ENCODE data around the gene TIMM8A. TPM values are rescaled to one million over a fixed set of nuclear protein-coding genes. Genes with fewer than 3 reads are reported as not detected.
A peak's percentile ranks its signal among the peaks of the same experiment; 100 is the strongest.

Gene TIMM8A
- total RNA-seq, 1 donor from 2014 or later: 16.7 TPM

DNA sequence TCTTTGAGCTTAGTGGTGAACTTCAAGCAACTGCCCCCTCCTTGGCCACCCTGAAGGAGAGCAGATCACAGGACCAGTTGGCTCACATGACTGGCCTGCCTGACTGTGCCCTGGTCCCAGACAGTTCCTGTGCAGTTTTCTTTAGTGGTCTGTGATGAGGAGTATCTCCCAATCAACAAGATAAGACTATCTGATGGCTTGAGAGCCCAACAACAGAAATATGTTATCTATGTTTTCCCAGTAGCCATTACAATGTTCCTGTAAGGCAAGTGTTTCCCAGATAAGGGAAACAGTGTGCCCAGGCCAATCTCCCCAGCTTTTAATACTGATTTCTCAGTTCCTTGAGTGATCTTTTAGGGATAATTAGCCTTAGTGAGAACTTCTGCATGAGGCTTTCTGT, 14.2 kb upstream of the TIMM8A start:
- no peak overlapping the region for H3K27ac ChIP-seq (ENCODE audit: low read depth, low read length)
- H3K36me3 Mint-ChIP-seq (ENCODE audit: low read depth, unreplicated experiment): no peaks in the 10 kb centered on the region
- no peaks in the 10 kb centered on the region for H4K20me1 ChIP-seq (ENCODE audit: insufficient read depth, low read length)
- no peak overlapping the region for H3K27ac Mint-ChIP-seq (ENCODE audit: unreplicated experiment)
- H3K4me1 ChIP-seq (ENCODE audit: insufficient read depth, low read length): no peaks in the 10 kb centered on the region
- no peaks in the 10 kb centered on the region for H3K27me3 ChIP-seq (ENCODE audit: insufficient read depth, low read length)
- TF ChIP-seq, protein P1, sequence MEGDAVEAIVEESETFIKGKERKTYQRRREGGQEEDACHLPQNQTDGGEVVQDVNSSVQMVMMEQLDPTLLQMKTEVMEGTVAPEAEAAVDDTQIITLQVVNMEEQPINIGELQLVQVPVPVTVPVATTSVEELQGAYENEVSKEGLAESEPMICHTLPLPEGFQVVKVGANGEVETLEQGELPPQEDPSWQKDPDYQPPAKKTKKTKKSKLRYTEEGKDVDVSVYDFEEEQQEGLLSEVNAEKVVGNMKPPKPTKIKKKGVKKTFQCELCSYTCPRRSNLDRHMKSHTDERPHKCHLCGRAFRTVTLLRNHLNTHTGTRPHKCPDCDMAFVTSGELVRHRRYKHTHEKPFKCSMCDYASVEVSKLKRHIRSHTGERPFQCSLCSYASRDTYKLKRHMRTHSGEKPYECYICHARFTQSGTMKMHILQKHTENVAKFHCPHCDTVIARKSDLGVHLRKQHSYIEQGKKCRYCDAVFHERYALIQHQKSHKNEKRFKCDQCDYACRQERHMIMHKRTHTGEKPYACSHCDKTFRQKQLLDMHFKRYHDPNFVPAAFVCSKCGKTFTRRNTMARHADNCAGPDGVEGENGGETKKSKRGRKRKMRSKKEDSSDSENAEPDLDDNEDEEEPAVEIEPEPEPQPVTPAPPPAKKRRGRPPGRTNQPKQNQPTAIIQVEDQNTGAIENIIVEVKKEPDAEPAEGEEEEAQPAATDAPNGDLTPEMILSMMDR (IDR thresholded peaks at IDR 0.05; ENCODE audit: insufficient read depth, low read depth, low read length): no peak
- TF ChIP-seq EZH2 (IDR thresholded peaks at IDR 0.05; ENCODE audit: insufficient read depth, low read length): no peak
- H3K79me2 ChIP-seq (ENCODE audit: insufficient read depth, low read length): no peaks in the 10 kb centered on the region
- no peaks in the 10 kb centered on the region for H3K4me1 Mint-ChIP-seq (ENCODE audit: low read depth, unreplicated experiment)
- FAIRE-seq (no peak), DNase-seq (ENCODE audit: low read depth) (no peak)
- no peak overlapping the region for H3K4me3 ChIP-seq (ENCODE audit: insufficient read depth, low read depth, low read length)
- no peak overlapping the region for H3K4me3 Mint-ChIP-seq (ENCODE audit: unreplicated experiment)
- no peak overlapping the region for H3K4me2 ChIP-seq (ENCODE audit: low read length)
- H3K36me3 ChIP-seq (ENCODE audit: insufficient read depth, low read length): no peaks in the 10 kb centered on the region
- H2AFZ ChIP-seq (ENCODE audit: low read depth, low read length): no peak overlapping the region
- no peak overlapping the region for H3K9ac ChIP-seq (ENCODE audit: low read length)
- no peaks in the 10 kb centered on the region for H3K9me3 ChIP-seq (ENCODE audit: insufficient read depth, low read depth, low read length)
- H3K9me3 Mint-ChIP-seq (ENCODE audit: unreplicated experiment): no peaks in the 10 kb centered on the region
- H3K27me3 Mint-ChIP-seq (ENCODE audit: low read depth, unreplicated experiment): no peaks in the 10 kb centered on the region

DNA sequence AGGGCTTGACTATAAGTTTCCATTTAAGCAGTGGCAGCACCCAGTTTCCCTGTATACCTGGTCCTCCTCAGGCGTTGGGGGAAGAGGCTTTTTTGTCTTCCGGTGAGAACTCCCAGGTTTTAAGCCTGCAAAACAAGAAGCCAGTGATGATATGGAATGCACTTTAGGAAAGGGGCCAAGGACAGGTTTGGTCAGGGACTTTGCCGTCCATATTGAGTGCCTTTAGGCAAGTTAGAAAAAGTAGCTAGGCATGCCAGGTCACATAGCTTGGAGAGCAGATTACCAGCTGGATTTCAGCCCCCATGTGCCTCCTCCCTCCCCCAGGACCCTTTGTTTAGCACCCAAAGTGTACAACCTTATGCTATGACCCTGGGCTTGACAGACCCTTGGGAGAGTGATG, 13.6 kb upstream of the TIMM8A start:
- H3K4me1 Mint-ChIP-seq (ENCODE audit: low read depth, unreplicated experiment): no peaks in the 10 kb centered on the region
- peak; percentile 78 for FAIRE-seq
- no peaks in the 10 kb centered on the region for H3K9me3 ChIP-seq (ENCODE audit: insufficient read depth, low read depth, low read length)
- H2AFZ ChIP-seq (ENCODE audit: low read depth, low read length): no peak overlapping the region
- H3K4me2 ChIP-seq (ENCODE audit: low read length): no peak overlapping the region
- H3K9ac ChIP-seq (ENCODE audit: low read length): no peak overlapping the region
- no peaks in the 10 kb centered on the region for H4K20me1 ChIP-seq (ENCODE audit: insufficient read depth, low read length)
- H3K27ac Mint-ChIP-seq (ENCODE audit: unreplicated experiment): no peak overlapping the region
- TF ChIP-seq EZH2 (IDR thresholded peaks at IDR 0.05; ENCODE audit: insufficient read depth, low read length): no peak
- TF ChIP-seq, protein P1 (IDR thresholded peaks at IDR 0.05; ENCODE audit: insufficient read depth, low read depth, low read length): no peak
- H3K36me3 ChIP-seq (ENCODE audit: insufficient read depth, low read length): no peaks in the 10 kb centered on the region
- no peaks in the 10 kb centered on the region for H3K4me1 ChIP-seq (ENCODE audit: insufficient read depth, low read length)
- H3K36me3 Mint-ChIP-seq (ENCODE audit: low read depth, unreplicated experiment): no peaks in the 10 kb centered on the region
- no peak overlapping the region for H3K4me3 ChIP-seq (ENCODE audit: insufficient read depth, low read depth, low read length)
- H3K9me3 Mint-ChIP-seq (ENCODE audit: unreplicated experiment): no peaks in the 10 kb centered on the region
- no peak overlapping the region for H3K4me3 Mint-ChIP-seq (ENCODE audit: unreplicated experiment)
- no peaks in the 10 kb centered on the region for H3K27me3 ChIP-seq (ENCODE audit: insufficient read depth, low read length)
- H3K27me3 Mint-ChIP-seq (ENCODE audit: low read depth, unreplicated experiment): no peaks in the 10 kb centered on the region
- H3K27ac ChIP-seq (ENCODE audit: low read depth, low read length): no peak overlapping the region
- no peaks in the 10 kb centered on the region for H3K79me2 ChIP-seq (ENCODE audit: insufficient read depth, low read length)
- DNase-seq (ENCODE audit: low read depth): no peak

DNA sequence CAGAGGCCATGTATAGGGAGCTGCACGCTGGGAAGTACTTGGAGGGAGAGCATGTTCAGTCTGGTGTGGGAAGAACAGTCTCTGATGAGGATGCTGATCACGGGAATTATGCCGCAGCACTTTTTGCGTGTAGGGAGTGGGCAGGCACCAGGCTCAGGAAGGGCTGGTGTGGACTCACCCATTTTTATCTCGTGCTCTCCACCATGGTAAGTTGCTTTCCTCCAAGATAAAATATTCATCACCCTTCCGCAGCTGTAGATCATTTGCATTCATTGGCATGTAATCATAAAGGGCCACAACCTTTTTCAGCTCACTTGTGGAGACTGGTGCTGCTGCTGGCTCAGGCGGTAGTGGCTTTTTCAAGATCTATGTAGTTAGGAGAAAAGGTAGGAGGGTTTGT, 11.8 kb upstream of the TIMM8A start:
- H3K79me2 ChIP-seq (ENCODE audit: insufficient read depth, low read length): no peaks in the 10 kb centered on the region
- no peak overlapping the region for H3K4me2 ChIP-seq (ENCODE audit: low read length)
- DNase-seq (ENCODE audit: low read depth) (no peak), FAIRE-seq (no peak)
- no peak overlapping the region for H3K4me3 ChIP-seq (ENCODE audit: insufficient read depth, low read depth, low read length)
- no peaks in the 10 kb centered on the region for H3K36me3 ChIP-seq (ENCODE audit: insufficient read depth, low read length)
- no peaks in the 10 kb centered on the region for H3K4me1 Mint-ChIP-seq (ENCODE audit: low read depth, unreplicated experiment)
- TF ChIP-seq, protein P1 (IDR thresholded peaks at IDR 0.05; ENCODE audit: insufficient read depth, low read depth, low read length): no peak
- TF ChIP-seq EZH2 (IDR thresholded peaks at IDR 0.05; ENCODE audit: insufficient read depth, low read length): no peak
- no peaks in the 10 kb centered on the region for H3K27me3 ChIP-seq (ENCODE audit: insufficient read depth, low read length)
- H3K27ac Mint-ChIP-seq (ENCODE audit: unreplicated experiment): no peak overlapping the region
- no peaks in the 10 kb centered on the region for H3K4me1 ChIP-seq (ENCODE audit: insufficient read depth, low read length)
- H3K36me3 Mint-ChIP-seq (ENCODE audit: low read depth, unreplicated experiment): no peaks in the 10 kb centered on the region
- H3K27me3 Mint-ChIP-seq (ENCODE audit: low read depth, unreplicated experiment): no peaks in the 10 kb centered on the region
- no peak overlapping the region for H2AFZ ChIP-seq (ENCODE audit: low read depth, low read length)
- no peaks in the 10 kb centered on the region for H4K20me1 ChIP-seq (ENCODE audit: insufficient read depth, low read length)
- no peaks in the 10 kb centered on the region for H3K9me3 Mint-ChIP-seq (ENCODE audit: unreplicated experiment)
- no peak overlapping the region for H3K4me3 Mint-ChIP-seq (ENCODE audit: unreplicated experiment)
- no peaks in the 10 kb centered on the region for H3K9me3 ChIP-seq (ENCODE audit: insufficient read depth, low read depth, low read length)
- no peak overlapping the region for H3K9ac ChIP-seq (ENCODE audit: low read length)
- no peak overlapping the region for H3K27ac ChIP-seq (ENCODE audit: low read depth, low read length)
